HepG2 (cell line): ENCODE results near the gene FAM240A. TPM values are rescaled to one million over a fixed set of nuclear protein-coding genes. Genes with fewer than 3 reads are reported as not detected.

Source experiments
- ATAC-seq: fragments of 200-7000 bp; cut with Tn5 transposase; 3 replicates; pipeline ENCODE4 v1.9.1; 2020; ENCODE audit warnings: mild to moderate bottlenecking, moderate library complexity
- BruUV-seq: library from RNA; stranded (reverse); fragments of 400-500 nt; replicated peaks from 2 replicates; lab custom pipeline; 2021; lab: Mats Ljungman, UMichigan
- CTCF ChIA-PET: fragments of 300-600 bp; formaldehyde crosslinking; extraction: SDS; loops from one replicate; lab custom pipeline; 2021; ENCODE audit warnings: low total read pairs, inconsistent platforms, low intra/inter-chr PET ratio; lab: Yijun Ruan, JAX
- POLR2A ChIA-PET: fragments of 350-600 bp; sonication (Branson Sonifier 250); formaldehyde crosslinking; loops from one replicate; lab custom pipeline; 2020; ENCODE audit warnings: antibody characterized with exemption, inconsistent platforms; lab: Yijun Ruan, JAX
- DNase-seq: peaks from one replicate; pipeline ENCODE4 v3.0.0-alpha.2; 2015; ENCODE audit warnings: low spot score
- FAIRE-seq: peaks from 3 replicates; lab custom pipeline; 2011; peaks lifted over from hg19 to GRCh38; lab: Jason Lieb, UNC
- H2AFZ ChIP-seq: one replicate; pipeline ENCODE4 v1.6.1; 2011; ENCODE audit warnings: low read length, inconsistent platforms
- H3K27ac ChIP-seq: fragments of 300-600 bp; 3 replicates; pipeline ENCODE4 v1.8.0; 2011; ENCODE audit warnings: mixed run types, mild to moderate bottlenecking, mixed read lengths, low read length, inconsistent platforms; ENCODE audit not compliant: insufficient read depth; ENCODE audit errors: extremely low read length
- H3K27me3 ChIP-seq, 2 experiments: fragments of 200-600 bp in 1 of 2; 2 replicates in 1 of 2; 3 replicates in 1 of 2; pipeline versions ENCODE4 v1.6.0 to v1.8.0; 2011; ENCODE audit warnings: low read length in 2 of 2, mild to moderate bottlenecking in 2 of 2, moderate library complexity in 2 of 2, inconsistent platforms in 1 of 2; ENCODE audit not compliant: insufficient read depth in 2 of 2, control insufficient read depth in 1 of 2
- H3K36me3 ChIP-seq, 2 experiments: fragments of 200-600 bp in 1 of 2; replicated peaks in 1 of 2; 2 replicates in 1 of 2; 3 replicates in 1 of 2; pipeline versions ENCODE4 v1.5.1 to v1.8.0; 2011; ENCODE audit warnings: low read length in 2 of 2, inconsistent platforms in 1 of 2; ENCODE audit not compliant: insufficient read depth in 2 of 2, control insufficient read depth in 1 of 2
- H3K4me1 ChIP-seq: 2 replicates; pipeline ENCODE4 v1.5.1; 2012; ENCODE audit warnings: low read length, inconsistent platforms; ENCODE audit not compliant: insufficient read depth
- H3K4me2 ChIP-seq: 2 replicates; pipeline ENCODE4 v1.6.0; 2011; ENCODE audit warnings: low read depth, low read length, inconsistent platforms
- H3K4me3 ChIP-seq, 3 experiments: fragments of 200-600 bp in 1 of 3; sonication (generic), shearing (Covaris generic) in 1 of 3; replicated peaks in 1 of 3; 2 replicates each; pipeline ENCODE4 v1.5.1; 2011 to 2016; ENCODE audit warnings: low read length in 3 of 3, inconsistent platforms in 2 of 3, low read depth in 2 of 3, mild to moderate bottlenecking in 2 of 3, control low read depth in 1 of 3, mixed read lengths in 1 of 3; ENCODE audit not compliant: insufficient read depth in 1 of 3
- H3K79me2 ChIP-seq: one replicate; pipeline ENCODE4 v1.6.1; 2011; ENCODE audit warnings: low read length, inconsistent platforms; ENCODE audit not compliant: insufficient read depth
- H3K9ac ChIP-seq: 2 replicates; pipeline ENCODE4 v1.6.0; 2011; ENCODE audit warnings: mild to moderate bottlenecking, low read depth, low read length, inconsistent platforms; ENCODE audit not compliant: insufficient read depth
- H3K9me3 ChIP-seq: 2 replicates; pipeline ENCODE4 v1.5.1; 2012; ENCODE audit warnings: mild to moderate bottlenecking, low read length
- H4K20me1 ChIP-seq: 2 replicates; pipeline ENCODE4 v1.6.0; 2011; ENCODE audit warnings: inconsistent platforms, mild to moderate bottlenecking, low read length, moderate library complexity; ENCODE audit not compliant: insufficient read depth
- AHR ChIP-seq: IDR thresholded peaks from 2 replicates; pipeline ENCODE4 v1.6.1; 2018; ENCODE audit warnings: missing genetic modification reagents, missing compliant biosample characterization
- CREB1 ChIP-seq, 2 experiments: fragments of 450-650 bp in 1 of 2; IDR thresholded peaks; 2 replicates each; pipeline ENCODE4 v1.6.1; 2016 to 2017; ENCODE audit warnings: control low read depth in 1 of 2, mild to moderate bottlenecking in 1 of 2, missing compliant biosample characterization in 1 of 2, missing genetic modification characterization in 1 of 2
- DDIT3 ChIP-seq: sonication (generic); formaldehyde crosslinking; IDR thresholded peaks from 2 replicates; pipeline ENCODE4 v1.4.0; 2020; ENCODE audit warnings: mild to moderate bottlenecking, missing genetic modification reagents
- DMTF1 ChIP-seq: sonication (generic); formaldehyde crosslinking; IDR thresholded peaks from 2 replicates; pipeline ENCODE4 v1.4.0; 2020; ENCODE audit warnings: mild to moderate bottlenecking, missing genetic modification reagents
- MEIS1 ChIP-seq: sonication (generic); formaldehyde crosslinking; IDR thresholded peaks from 2 replicates; pipeline ENCODE4 v1.9.0; 2021; ENCODE audit warnings: mild to moderate bottlenecking, missing genetic modification reagents, moderate library complexity, borderline replicate concordance
- REPIN1 ChIP-seq: sonication (generic); formaldehyde crosslinking; IDR thresholded peaks from 2 replicates; pipeline ENCODE4 v1.8.0; 2022; ENCODE audit warnings: missing genetic modification reagents, low read depth, mild to moderate bottlenecking, borderline replicate concordance
- REXO4 ChIP-seq: sonication (generic); formaldehyde crosslinking; IDR thresholded peaks from 2 replicates; pipeline ENCODE4 v1.8.0; 2022; ENCODE audit warnings: missing genetic modification reagents, mild to moderate bottlenecking, borderline replicate concordance
- SRF ChIP-seq: IDR thresholded peaks from 2 replicates; pipeline ENCODE4 v1.6.1; 2011; ENCODE audit warnings: mild to moderate bottlenecking, low read depth, low read length, moderate library complexity
- ZNF550 ChIP-seq: sonication (generic); formaldehyde crosslinking; IDR thresholded peaks from 2 replicates; pipeline ENCODE4 v1.4.0; 2020; ENCODE audit warnings: mild to moderate bottlenecking, missing genetic modification reagents, borderline replicate concordance
- ZNF761 ChIP-seq: sonication (generic); formaldehyde crosslinking; conservative IDR thresholded peaks from 2 replicates; pipeline ENCODE4 v1.4.0; 2020; ENCODE audit warnings: mild to moderate bottlenecking, missing genetic modification reagents
- WGBS: methylation state at CpG from one replicate; pipeline ENCODE4 v1.1.6; 2017; ENCODE audit warnings: low lambda C conversion rate; 5-methylcytosine and 5-hydroxymethylcytosine counted together
- in situ Hi-C: cut with HindIII; loops from 2 replicates; pipeline ENCODE4 v1.10.0; 2017; ENCODE audit warnings: low pct_unique_long_range_greater_than_20kb; ENCODE audit not compliant: extremely low pct_ligation_motif_present
- intact Hi-C: fragments of 100-400 bp; cut with micrococcal nuclease; formaldehyde crosslinking; loops from one replicate; pipeline ENCODE4 v1.10.0; 2022; ENCODE audit not compliant: unreplicated experiment
- polyA plus RNA-seq, 8 experiments: library from polyadenylated mRNA; depleted of rRNA in 3 of 8; stranded (reverse) in 7 of 8; unstranded in 1 of 8; fragments of >200 nt; fragmentation: Illumina TruSeq in 4 of 8; extraction: Trizol in 4 of 8; gene quantifications; 2 replicates each; pipeline versions ENCODE4 v1.2.1 to v1.2.3, GENCODE V29; 2011 to 2016; ENCODE audit warnings: low read depth in 4 of 8, missing spikeins in 1 of 8, mixed read lengths in 1 of 8; ENCODE audit not compliant: insufficient read depth in 1 of 8
- total RNA-seq, 5 experiments: library from RNA; depleted of rRNA; stranded (reverse); fragments of >200 nt; fragmentation: Illumina TruSeq; extraction: Trizol; gene quantifications; 2 replicates each; pipeline ENCODE4 v1.2.3, GENCODE V29; 2016; ENCODE audit warnings: low read depth in 1 of 5
- TF ChIP-seq, protein P1 (sequence below), 2 experiments: sonication (generic) in 1 of 2; formaldehyde crosslinking in 1 of 2; IDR thresholded peaks; 2 replicates each; pipeline versions ENCODE4 v1.5.1 to v1.6.1; 2011 to 2020; ENCODE audit warnings: borderline replicate concordance in 1 of 2, low read depth in 1 of 2, low read length in 1 of 2, mild to moderate bottlenecking in 1 of 2, missing genetic modification reagents in 1 of 2, moderate library complexity in 1 of 2

FAM240A gene
- total and polyA plus RNA-seq, 2 of the 13 experiments (the other 11 are each of a cell fraction or from before 2014, with no cell fraction given), result not detected

- no TSS peak for BruUV-seq
- Histone ChIP-seq H3K9ac (no peak overlapping the region), H3K27me3 (peaks cover 3 to 22% of the 10 kb centered on the region in 2 experiments; a peak in 2 of 5 replicates), H3K4me2 (no peak overlapping the region), H3K4me3 (no peak overlapping the region)
- TF ChIP-seq REXO4 (CRISPR knock-in tag) (no peak), DDIT3 (CRISPR knock-in tag) (no peak), ZNF550 (CRISPR knock-in tag) (no peak)
- TF ChIP-seq, all 625 proteins: peak for 0
- FAIRE-seq (no peak), DNase-seq (no peak), ATAC-seq (no peak)
- in situ Hi-C loops, result no loop called here
- no peaks in the 10 kb centered on the region for H3K79me2 ChIP-seq
- no peaks in the 10 kb centered on the region for H4K20me1 ChIP-seq
- ChIA-PET CTCF (no interaction called here), POLR2A (no interaction called here)
- intact Hi-C loops, result no loop called here
- no peak overlapping the region for H3K27ac ChIP-seq
- WGBS, result 47% methylated on average over 3 of the region's 8 CpGs
- H3K4me1 ChIP-seq, result no peaks in the 10 kb centered on the region
- no peaks in the 10 kb centered on the region for H3K9me3 ChIP-seq
- no peak overlapping the region for H2AFZ ChIP-seq
- H3K36me3 ChIP-seq, result no peaks in the 10 kb centered on the region
Measured at GRCh38 chr3:46659285-46659684, 47.0 kb downstream of the FAM240A start.

GRCh38 chr3:46660003-46660402, 47.7 kb downstream of the FAM240A start:
- Histone ChIP-seq H3K36me3 (no peaks in the 10 kb centered on the region), H3K4me3 (no peak overlapping the region), H3K27me3 (peaks cover 3 to 22% of the 10 kb centered on the region in 2 experiments; a peak in 2 of 5 replicates), H3K4me1 (no peaks in the 10 kb centered on the region), H4K20me1 (no peaks in the 10 kb centered on the region), H3K9me3 (no peaks in the 10 kb centered on the region), H3K79me2 (no peaks in the 10 kb centered on the region), H2AFZ (no peak overlapping the region), H3K4me2 (no peak overlapping the region), H3K27ac (no peak overlapping the region), H3K9ac (no peak overlapping the region)
- ChIA-PET POLR2A (no interaction called here), CTCF (no interaction called here)
- FAIRE-seq (no peak), ATAC-seq (no peak), DNase-seq (no peak)
- BruUV-seq, result no TSS peak
- intact Hi-C loops, result no loop called here
- WGBS, result 36% methylated on average over 5 of the region's 6 CpGs
- TF ChIP-seq ZNF761 (CRISPR knock-in tag) (no peak), DMTF1 (CRISPR knock-in tag) (no peak), CREB1 (IDR thresholded peaks at IDR 0.05) (no peak), CREB1 (CRISPR knock-in tag; IDR thresholded peaks at IDR 0.05) (no peak), SRF (no peak), AHR (CRISPR knock-in tag) (no peak), REPIN1 (CRISPR knock-in tag) (no peak), MEIS1 (CRISPR knock-in tag) (no peak)
- TF ChIP-seq, protein P1, sequence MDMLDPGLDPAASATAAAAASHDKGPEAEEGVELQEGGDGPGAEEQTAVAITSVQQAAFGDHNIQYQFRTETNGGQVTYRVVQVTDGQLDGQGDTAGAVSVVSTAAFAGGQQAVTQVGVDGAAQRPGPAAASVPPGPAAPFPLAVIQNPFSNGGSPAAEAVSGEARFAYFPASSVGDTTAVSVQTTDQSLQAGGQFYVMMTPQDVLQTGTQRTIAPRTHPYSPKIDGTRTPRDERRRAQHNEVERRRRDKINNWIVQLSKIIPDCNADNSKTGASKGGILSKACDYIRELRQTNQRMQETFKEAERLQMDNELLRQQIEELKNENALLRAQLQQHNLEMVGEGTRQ (IDR thresholded peaks at IDR 0.05; ENCODE audit: low read depth, low read length), result no peak
- TF ChIP-seq, protein P1 (CRISPR knock-in tag; IDR thresholded peaks at IDR 0.05; ENCODE audit: borderline replicate concordance), result no peak
- in situ Hi-C loops, result loop anchor here (10.0 kb wide), 1 partner anchor 175 kb away; no protein-coding TSS in a partner anchor
